Mesenchymal stem cell (in vitro differentiated cells and primary cell): Measurements from ENCODE around the gene NPHP1.
"Not testable (repeated sequence)": the region's sequence is repeated elsewhere in the genome, so short reads cannot be mapped to it uniquely, and the experiment has no call there.

Experiments
- DNase-seq: peaks from one replicate; pipeline ENCODE4 v3.0.0-alpha.2; 2013
- H2AFZ ChIP-seq: one replicate; pipeline ENCODE4 v1.6.1; 2013; ENCODE audit warnings: low read depth, mild to moderate bottlenecking, control low read depth, inconsistent platforms, low read length, moderate library complexity
- H2AK5ac ChIP-seq: 2 replicates; pipeline ENCODE4 v1.6.1; 2013; ENCODE audit warnings: low read length, moderate library complexity, mild to moderate bottlenecking, inconsistent platforms; ENCODE audit not compliant: severe bottlenecking
- H2BK120ac ChIP-seq: one replicate; pipeline ENCODE4 v1.6.1; 2013; ENCODE audit warnings: low read depth, mild to moderate bottlenecking, inconsistent platforms, low read length, moderate library complexity
- H2BK12ac ChIP-seq, 2 experiments: one replicate each; pipeline ENCODE4 v1.6.1; 2013; ENCODE audit warnings: inconsistent platforms in 2 of 2, low read length in 2 of 2, mild to moderate bottlenecking in 2 of 2, moderate library complexity in 2 of 2, control low read depth in 1 of 2
- H2BK15ac ChIP-seq: one replicate; pipeline ENCODE4 v1.6.1; 2013; ENCODE audit warnings: mild to moderate bottlenecking, low read depth, inconsistent platforms; ENCODE audit not compliant: poor library complexity, severe bottlenecking
- H2BK5ac ChIP-seq: 2 replicates; pipeline ENCODE4 v1.6.1; 2013; ENCODE audit warnings: low read depth, mild to moderate bottlenecking, low read length, control low read depth, inconsistent platforms; ENCODE audit not compliant: poor library complexity, severe bottlenecking
- H3K14ac ChIP-seq, 2 experiments: one replicate each; pipeline ENCODE4 v1.6.1; 2013; ENCODE audit warnings: inconsistent platforms in 2 of 2, low read length in 2 of 2, control low read depth in 1 of 2, mild to moderate bottlenecking in 1 of 2, moderate library complexity in 1 of 2
- H3K18ac ChIP-seq, 2 experiments: one replicate each; pipeline ENCODE4 v1.6.1; 2013; ENCODE audit warnings: inconsistent platforms in 2 of 2, low read length in 2 of 2, control low read depth in 1 of 2, low read depth in 1 of 2, mild to moderate bottlenecking in 1 of 2
- H3K23ac ChIP-seq, 2 experiments: one replicate each; pipeline ENCODE4 v1.6.1; 2013; ENCODE audit warnings: inconsistent platforms in 2 of 2, low read length in 2 of 2, mild to moderate bottlenecking in 2 of 2, moderate library complexity in 2 of 2, control low read depth in 1 of 2
- H3K27ac ChIP-seq: 2 replicates; pipeline ENCODE4 v1.5.1; 2013; ENCODE audit warnings: mild to moderate bottlenecking, moderate library complexity, low read length, control low read depth, inconsistent platforms; ENCODE audit not compliant: poor library complexity, severe bottlenecking
- H3K27me3 ChIP-seq, 2 experiments: 2 replicates each; pipeline versions ENCODE4 v1.6.1 to v1.7.0; 2013; ENCODE audit warnings: low read length in 2 of 2, mild to moderate bottlenecking in 2 of 2, moderate library complexity in 2 of 2, control low read depth in 1 of 2, inconsistent platforms in 1 of 2; ENCODE audit not compliant: control insufficient read depth in 1 of 2, insufficient read depth in 1 of 2
- H3K36me3 ChIP-seq, 2 experiments: 2 replicates each; pipeline versions ENCODE4 v1.6.1 to v1.7.0; 2013; ENCODE audit warnings: low read length in 2 of 2, control low read depth in 1 of 2, inconsistent platforms in 1 of 2, low read depth in 1 of 2, mild to moderate bottlenecking in 1 of 2; ENCODE audit not compliant: insufficient read depth in 2 of 2, control insufficient read depth in 1 of 2
- H3K4ac ChIP-seq, 2 experiments: one replicate each; pipeline ENCODE4 v1.6.1; 2013; ENCODE audit warnings: inconsistent platforms in 2 of 2, low read length in 2 of 2, mild to moderate bottlenecking in 2 of 2, moderate library complexity in 2 of 2, control low read depth in 1 of 2, low read depth in 1 of 2
- H3K4me1 ChIP-seq: 2 replicates; pipeline ENCODE4 v1.6.1; 2013; ENCODE audit warnings: low read depth, low read length, control low read depth; ENCODE audit not compliant: control insufficient read depth, insufficient read depth
- H3K4me2 ChIP-seq: 2 replicates; pipeline ENCODE4 v1.6.1; 2013; ENCODE audit warnings: low read length, mild to moderate bottlenecking, inconsistent platforms; ENCODE audit not compliant: poor library complexity, severe bottlenecking
- H3K4me3 ChIP-seq, 2 experiments: 2 replicates each; pipeline versions ENCODE4 v1.5.1 to v1.7.0; 2013; ENCODE audit warnings: low read length in 2 of 2, mild to moderate bottlenecking in 2 of 2, control low read depth in 1 of 2, low read depth in 1 of 2; ENCODE audit not compliant: insufficient read depth in 1 of 2
- H3K79me1 ChIP-seq: replicated peaks from 2 replicates; pipeline ENCODE4 v1.6.1; 2013; ENCODE audit warnings: mild to moderate bottlenecking, control low read depth, low read length, inconsistent platforms; ENCODE audit not compliant: poor library complexity, severe bottlenecking
- H3K9ac ChIP-seq: 2 replicates; pipeline ENCODE4 v1.7.0; 2013; ENCODE audit warnings: mild to moderate bottlenecking, low read length, moderate library complexity
- H3K9me3 ChIP-seq: 2 replicates; pipeline ENCODE4 v1.7.0; 2013; ENCODE audit warnings: mild to moderate bottlenecking, low read length; ENCODE audit not compliant: control insufficient read depth
- H4K8ac ChIP-seq: one replicate; pipeline ENCODE4 v1.6.1; 2013; ENCODE audit warnings: inconsistent platforms, mild to moderate bottlenecking, low read length, moderate library complexity
- H4K91ac ChIP-seq: one replicate; pipeline ENCODE4 v1.6.1; 2013; ENCODE audit warnings: mild to moderate bottlenecking, low read length, inconsistent platforms
- WGBS: methylation state at CpG from one replicate; pipeline ENCODE4 v1.1.7; 2013; ENCODE audit warnings: mixed read lengths; 5-methylcytosine and 5-hydroxymethylcytosine counted together

The NPHP1 gene

DNA sequence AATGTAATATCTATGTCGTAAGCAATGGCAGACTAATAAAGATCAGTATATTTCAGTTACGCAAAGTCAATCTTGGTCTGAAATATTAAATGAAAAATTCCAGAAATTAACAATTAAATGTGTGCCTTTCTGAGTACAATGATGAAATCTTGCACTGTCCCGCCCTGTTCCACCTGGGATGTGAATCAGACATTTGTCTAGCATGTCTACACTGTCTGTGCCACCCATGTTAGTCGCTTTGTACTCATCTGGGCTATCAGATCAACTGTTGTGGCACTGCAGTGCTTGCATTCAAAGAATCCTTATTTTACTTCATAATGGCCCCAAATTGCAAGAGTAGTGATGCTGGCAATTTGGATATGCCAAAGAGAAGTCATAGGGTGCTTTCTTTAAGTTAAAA lies 114.6 kb downstream of the NPHP1 start:
- no CpG with 5 or more reads among the region's 4 CpGs for WGBS
- not testable (repeated sequence) for H3K4me1 ChIP-seq, H3K36me3 ChIP-seq, H2AFZ ChIP-seq, H3K14ac ChIP-seq, H3K23ac ChIP-seq, H3K9ac ChIP-seq, H3K27me3 ChIP-seq, DNase-seq, H2AK5ac ChIP-seq, H3K27ac ChIP-seq, H4K91ac ChIP-seq, H2BK12ac ChIP-seq, H3K4me2 ChIP-seq, H2BK15ac ChIP-seq, H2BK120ac ChIP-seq, H4K8ac ChIP-seq, H2BK5ac ChIP-seq, H3K18ac ChIP-seq, H3K79me1 ChIP-seq, H3K4ac ChIP-seq, H3K4me3 ChIP-seq, H3K9me3 ChIP-seq

DNA sequence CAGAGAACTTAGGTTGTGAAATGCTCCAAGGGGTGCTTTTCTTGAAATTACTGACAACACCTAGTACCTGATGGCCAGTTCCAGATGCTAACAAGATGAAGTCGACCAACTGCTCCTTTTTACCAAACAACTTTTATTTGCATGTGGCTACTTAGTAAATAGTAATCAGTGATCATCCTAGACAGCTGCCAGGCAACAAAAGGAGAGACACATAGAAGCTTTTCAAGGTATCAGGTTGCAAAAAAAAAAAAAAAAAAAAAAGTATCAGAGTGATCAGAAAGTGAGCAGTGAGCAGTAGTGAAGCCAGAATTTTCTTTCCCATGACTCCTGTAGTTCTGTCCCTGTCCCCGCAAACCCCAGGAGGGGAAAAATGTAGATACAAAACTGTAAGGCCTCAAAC lies 121.1 kb downstream of the NPHP1 start:
- H3K36me3 ChIP-seq, H2BK5ac ChIP-seq, H3K9ac ChIP-seq, H3K14ac ChIP-seq, H3K4ac ChIP-seq, H3K23ac ChIP-seq, H3K27ac ChIP-seq, H3K18ac ChIP-seq, H3K79me1 ChIP-seq, DNase-seq, H4K91ac ChIP-seq, H2BK12ac ChIP-seq, H3K4me3 ChIP-seq, H2BK120ac ChIP-seq, H3K4me1 ChIP-seq, H3K4me2 ChIP-seq, H2BK15ac ChIP-seq, H2AK5ac ChIP-seq, H3K9me3 ChIP-seq, H2AFZ ChIP-seq, H4K8ac ChIP-seq, H3K27me3 ChIP-seq: not testable (repeated sequence)
- no CpG with 5 or more reads among the region's 2 CpGs for WGBS

DNA sequence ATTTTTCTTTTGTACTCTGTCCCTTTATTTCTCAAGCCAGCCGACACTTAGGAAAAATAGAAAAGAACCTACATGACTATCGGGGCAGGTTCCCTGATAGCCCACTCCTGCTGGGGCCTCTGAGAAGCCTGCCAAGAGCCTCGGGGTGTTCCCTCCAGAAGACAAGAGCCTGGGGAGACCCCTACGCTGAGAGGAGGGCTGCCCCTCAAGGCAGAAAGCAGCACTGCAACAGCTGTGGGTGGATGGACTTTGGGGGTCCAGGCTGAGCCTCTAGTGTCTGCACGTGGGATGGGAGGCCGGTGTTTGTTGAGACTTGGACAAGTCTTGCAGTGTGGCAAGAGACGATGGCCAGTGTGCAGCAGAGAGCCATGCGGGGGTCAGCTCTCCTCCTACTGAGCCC lies 121.7 kb downstream of the NPHP1 start:
- not testable (repeated sequence) for H2AFZ ChIP-seq, H3K18ac ChIP-seq, H3K4ac ChIP-seq, H3K36me3 ChIP-seq, H3K23ac ChIP-seq, H4K8ac ChIP-seq, H3K14ac ChIP-seq, H2BK12ac ChIP-seq, H3K27ac ChIP-seq, H3K4me3 ChIP-seq, H3K27me3 ChIP-seq, H3K4me1 ChIP-seq, H2AK5ac ChIP-seq, H3K9me3 ChIP-seq, DNase-seq, H3K9ac ChIP-seq, H2BK5ac ChIP-seq, H4K91ac ChIP-seq, H2BK120ac ChIP-seq, H3K4me2 ChIP-seq, H2BK15ac ChIP-seq, H3K79me1 ChIP-seq
- WGBS, result no CpG with 5 or more reads among the region's 8 CpGs

DNA sequence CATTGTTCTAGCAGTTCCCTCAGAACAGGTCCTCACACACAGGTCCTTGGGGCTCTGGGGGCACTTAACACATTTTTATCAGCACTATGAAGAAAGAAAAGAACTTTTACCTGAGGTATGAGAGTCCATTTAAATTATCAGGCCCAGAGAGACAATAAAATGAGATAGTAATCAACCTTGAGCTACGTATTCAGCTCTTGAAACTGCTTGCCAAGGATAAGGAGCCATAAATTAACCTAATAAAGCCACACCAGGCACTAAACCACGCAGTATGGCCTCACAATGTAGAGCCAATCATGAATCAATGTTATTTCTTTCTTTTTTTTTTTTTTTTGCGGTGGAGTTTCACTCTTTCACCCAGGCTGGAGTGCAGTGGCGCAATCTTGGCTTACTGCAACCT lies 126.7 kb downstream of the NPHP1 start:
- H3K36me3 ChIP-seq, H3K9ac ChIP-seq: not testable (repeated sequence)

More for the DNA sequence above, 126.7 kb downstream of the NPHP1 start:
- not testable (repeated sequence) for H3K79me1 ChIP-seq, H4K8ac ChIP-seq, H3K4me2 ChIP-seq, H3K4me1 ChIP-seq, H3K27ac ChIP-seq, H3K18ac ChIP-seq, H3K4me3 ChIP-seq, H3K4ac ChIP-seq, H3K14ac ChIP-seq, H3K23ac ChIP-seq, DNase-seq, H2AFZ ChIP-seq, H2BK15ac ChIP-seq, H3K27me3 ChIP-seq, H3K9me3 ChIP-seq, H2BK120ac ChIP-seq, H2BK12ac ChIP-seq, H2AK5ac ChIP-seq, H2BK5ac ChIP-seq, H4K91ac ChIP-seq
- no CpG with 5 or more reads among the region's 4 CpGs for WGBS
